HG02840 (cell line): ENCODE data around the gene CCSER1.
"Not testable (repeated sequence)": the region's sequence is repeated elsewhere in the genome, so short reads cannot be mapped to it uniquely, and the experiment has no call there.

ENCODE experiments used
- ATAC-seq: cut with Tn5 transposase; IDR thresholded peaks from one replicate; pipeline ENCODE4 v1.9.1; 2021; ENCODE audit warnings: mild to moderate bottlenecking, moderate library complexity, moderate number of reproducible peaks; ENCODE audit not compliant: unreplicated experiment, low FRiP score

Gene CCSER1

DNA sequence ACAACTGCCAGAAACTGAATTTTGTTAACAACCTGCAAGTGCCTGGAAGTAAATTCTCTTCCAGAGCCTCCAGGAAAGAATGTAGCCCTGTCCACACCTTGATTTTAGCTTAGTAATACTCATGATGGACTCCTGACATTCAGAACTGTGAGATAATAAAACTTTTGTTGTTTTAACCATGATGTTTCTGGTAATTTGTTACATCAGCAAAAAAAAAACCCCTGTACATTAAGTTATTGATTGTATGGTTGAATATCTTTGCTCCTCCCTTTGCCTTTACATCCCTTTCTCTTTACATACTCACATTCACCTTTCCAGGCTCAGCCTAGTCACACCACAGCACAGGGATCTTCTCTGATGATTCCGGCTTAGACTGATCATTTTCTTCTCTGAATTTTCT, 1294.8 kb downstream of the CCSER1 start:
- no peak for ATAC-seq

DNA sequence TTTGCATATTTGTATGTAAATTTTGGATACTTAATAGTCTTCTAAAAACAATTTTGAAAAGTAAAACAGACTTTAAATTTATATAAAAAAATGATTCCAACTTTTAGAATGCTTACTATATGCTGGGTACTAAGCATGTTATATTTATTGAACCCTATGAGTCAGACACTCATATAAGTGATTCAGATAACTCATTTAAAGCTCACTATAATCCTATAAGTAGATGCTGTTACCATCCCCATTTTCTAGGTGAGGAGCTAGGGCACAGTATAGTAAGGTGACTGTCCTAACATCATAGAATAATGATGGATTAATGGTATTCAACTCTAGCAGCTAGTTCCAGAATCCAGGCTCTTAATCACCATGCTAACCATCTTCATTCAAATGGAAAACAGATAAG, 1299.5 kb downstream of the CCSER1 start:
- ATAC-seq = no peak

DNA sequence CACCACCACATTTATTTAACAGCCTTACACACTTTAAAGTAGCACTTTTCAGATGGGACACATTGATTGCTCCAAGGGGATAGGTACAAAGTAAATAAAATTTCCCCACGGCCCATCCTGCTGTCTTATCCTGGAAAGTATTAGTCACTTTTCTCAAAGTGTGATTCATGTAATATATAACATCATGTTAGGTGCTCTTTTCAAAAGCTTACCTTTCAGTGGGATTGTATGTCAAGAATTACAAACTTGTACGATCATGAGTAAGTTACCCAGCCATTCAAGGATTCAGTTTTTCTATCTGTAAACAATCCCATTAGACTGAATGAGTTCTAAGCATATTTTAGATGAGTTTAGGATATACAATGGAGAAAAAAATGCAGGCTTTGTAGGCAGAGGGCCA, 1300.0 kb downstream of the CCSER1 start:
- ATAC-seq = no peak

DNA sequence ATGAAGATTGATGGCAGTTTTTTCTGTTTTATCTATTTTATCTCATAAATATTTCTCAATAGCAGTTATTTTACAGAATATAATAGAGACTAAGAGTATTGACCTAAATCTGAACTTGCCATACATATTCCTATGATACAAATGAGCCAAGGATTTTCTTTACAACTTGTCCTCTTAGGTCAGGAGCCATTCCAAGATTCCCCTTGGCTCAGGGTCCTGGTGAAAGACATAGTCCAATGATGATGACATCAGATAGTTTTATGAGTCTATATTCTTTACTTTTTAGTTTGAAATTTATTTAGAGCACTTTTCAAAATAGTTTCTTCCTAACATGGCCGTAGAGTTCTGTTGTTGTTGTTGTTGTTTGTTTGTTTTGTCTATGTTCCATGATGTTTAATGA, 1307.4 kb downstream of the CCSER1 start:
- ATAC-seq = no peak

DNA sequence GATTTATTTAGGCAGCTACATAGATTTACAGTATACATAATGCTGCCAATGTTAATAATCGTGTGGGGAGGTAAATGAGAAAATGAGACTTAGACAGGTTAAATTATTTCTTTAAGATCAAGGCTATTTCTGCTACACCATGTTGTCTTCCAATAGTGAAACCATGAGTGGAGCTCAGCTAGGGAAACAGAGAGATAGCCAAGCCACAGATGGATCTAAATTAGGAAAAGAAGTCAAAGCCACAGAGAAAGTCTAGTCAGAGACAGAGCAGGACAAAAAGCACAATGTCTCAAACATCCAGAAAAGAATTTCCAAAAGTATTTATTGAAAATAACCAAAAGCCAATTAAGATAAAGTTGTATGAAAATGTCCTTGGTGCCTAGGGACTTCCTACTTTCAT, 1309.4 kb downstream of the CCSER1 start:
- ATAC-seq = no peak

DNA sequence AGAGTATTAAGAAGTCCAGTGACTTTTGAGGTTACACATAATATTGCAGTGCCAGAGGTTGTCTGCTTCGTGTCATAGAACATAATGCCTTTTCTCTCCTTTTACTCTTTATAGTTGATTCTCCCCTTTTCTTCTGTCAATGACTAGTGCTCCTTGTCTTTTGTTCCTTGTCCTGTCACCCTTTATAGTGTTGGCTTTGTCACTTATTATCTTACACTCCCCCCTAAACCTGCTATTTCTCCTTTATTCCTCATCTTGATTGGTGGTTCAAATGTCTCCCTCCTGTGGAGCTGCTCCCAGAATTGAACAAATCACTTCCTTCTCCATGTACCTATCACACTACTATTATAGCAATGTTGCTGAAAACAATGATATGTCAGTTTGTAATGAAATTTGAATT, 1320.0 kb downstream of the CCSER1 start:
- ATAC-seq = no peak

DNA sequence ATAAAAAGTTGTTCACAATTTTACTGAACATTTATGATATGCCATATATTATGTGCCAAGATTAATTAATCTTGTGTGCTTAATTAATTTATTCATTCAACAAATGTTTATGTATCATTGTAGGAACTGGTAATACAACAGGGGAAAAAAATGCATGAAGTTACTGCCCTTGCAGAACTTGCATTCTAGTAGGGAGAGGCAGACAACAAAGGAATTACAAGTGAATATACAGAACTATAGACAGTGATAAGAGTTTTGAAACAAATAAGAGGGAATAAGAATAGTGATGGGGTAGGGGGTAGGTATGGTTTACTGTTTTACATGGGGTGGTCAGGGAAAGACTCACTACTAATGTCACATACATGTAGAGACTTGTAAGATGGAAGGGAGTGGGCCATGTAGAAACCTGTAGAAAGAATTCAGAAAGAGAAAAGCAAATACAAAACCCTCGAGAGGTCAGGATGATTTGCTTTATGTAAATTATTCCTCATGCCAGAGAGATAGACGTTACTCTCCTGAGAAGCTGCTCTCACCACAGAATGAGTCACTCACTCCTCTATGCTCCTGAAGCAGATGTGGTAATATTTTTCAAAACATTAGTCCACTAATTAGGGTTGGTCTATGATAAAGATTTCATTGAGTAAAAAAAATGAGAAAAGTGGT, 1321.6 kb downstream of the CCSER1 start:
- ATAC-seq = no peak

DNA sequence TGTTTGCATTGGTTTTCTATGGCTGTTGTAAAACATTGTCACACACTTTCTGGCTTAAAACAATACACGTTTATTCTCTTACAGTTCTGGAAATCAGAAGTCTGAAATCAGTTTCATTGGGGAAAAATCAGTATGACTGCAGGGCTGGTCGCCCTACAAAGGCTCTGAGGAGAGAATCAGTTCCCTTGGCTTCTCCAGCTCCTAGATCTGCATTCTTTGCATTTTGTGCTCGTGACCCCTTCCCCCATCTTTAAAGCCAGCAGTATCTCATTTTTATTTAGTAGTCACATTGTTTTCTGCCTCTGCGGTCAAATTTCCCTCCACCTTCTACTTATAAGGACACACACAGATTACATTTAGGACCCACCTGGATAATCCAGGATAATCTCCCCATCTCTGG, 1326.9 kb downstream of the CCSER1 start:
- ATAC-seq = no peak

DNA sequence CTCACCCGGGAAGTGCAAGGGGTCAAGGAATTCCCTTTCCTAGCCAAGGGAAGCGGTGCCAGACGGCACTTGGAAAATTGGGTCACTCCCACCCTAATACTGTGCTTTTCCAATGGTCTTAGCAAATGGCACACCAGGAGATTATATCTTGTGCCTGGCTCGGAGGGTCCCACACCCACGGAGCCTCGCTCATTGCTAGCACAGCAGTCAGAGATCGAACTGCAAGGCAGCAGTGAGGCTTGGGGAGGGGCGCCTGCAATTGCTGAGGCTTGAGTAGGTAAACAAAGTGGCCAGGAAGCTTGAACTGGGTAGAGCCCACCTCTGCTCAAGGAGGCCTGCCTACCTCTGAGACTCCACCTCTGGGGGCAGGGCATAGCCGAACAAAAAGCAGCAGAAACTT, 1335.4 kb downstream of the CCSER1 start:
- not testable (repeated sequence) for ATAC-seq

DNA sequence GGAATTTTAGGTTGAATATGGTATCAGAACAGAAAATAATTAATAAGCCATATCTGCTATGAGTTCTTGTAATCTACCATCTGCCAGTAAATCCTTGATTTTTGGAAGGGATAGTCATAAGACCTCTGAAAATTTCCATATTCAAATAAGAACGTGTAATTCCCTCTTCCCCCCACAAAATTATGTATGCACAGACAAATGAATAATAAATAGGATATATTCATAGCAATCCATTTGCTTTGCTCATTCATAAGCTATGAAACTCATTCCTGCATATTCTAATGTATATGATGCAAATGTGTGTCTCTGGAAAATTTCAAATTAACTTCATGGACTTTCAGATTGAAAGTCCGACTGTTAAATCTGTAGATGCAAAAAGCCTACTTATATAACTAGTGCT, 1343.5 kb downstream of the CCSER1 start:
- no peak for ATAC-seq

DNA sequence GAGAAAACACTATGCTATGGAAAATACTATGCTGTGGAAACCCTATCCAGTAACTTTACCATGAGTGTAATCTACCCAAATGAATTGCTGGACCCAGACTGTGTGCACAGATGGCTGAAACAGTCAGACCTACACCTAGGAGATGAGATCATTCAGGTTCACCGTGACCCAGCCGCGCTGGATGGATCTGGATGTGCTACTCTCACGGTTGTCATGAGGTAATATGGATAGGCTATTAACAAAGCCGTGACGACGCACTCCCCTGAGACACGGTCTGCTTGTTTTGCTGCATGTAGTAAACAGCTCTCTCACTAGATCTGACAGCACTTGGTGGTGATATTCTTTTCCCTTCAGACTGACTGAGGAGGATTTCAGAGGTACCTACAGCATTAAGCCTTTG, 1344.1 kb downstream of the CCSER1 start:
- ATAC-seq = no peak

DNA sequence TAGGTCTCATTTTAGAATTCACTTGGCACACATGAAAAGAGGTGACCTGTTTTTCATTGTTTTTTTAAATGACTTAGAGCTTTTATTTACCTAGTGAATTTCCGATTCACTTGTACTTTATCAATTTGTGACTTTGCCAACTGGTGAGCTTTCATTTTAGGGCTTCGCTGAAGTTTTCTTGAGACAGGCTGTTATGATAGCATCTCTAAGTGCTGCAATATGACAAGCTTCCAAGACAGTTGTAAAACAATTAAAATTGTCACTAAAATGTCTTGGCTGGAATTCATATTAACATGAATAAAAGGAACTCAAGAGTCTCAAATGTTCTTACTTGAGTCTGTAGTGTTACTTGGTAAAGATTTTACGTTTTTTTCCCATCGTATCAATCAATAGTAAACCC, 1344.9 kb downstream of the CCSER1 start:
- no peak for ATAC-seq

DNA sequence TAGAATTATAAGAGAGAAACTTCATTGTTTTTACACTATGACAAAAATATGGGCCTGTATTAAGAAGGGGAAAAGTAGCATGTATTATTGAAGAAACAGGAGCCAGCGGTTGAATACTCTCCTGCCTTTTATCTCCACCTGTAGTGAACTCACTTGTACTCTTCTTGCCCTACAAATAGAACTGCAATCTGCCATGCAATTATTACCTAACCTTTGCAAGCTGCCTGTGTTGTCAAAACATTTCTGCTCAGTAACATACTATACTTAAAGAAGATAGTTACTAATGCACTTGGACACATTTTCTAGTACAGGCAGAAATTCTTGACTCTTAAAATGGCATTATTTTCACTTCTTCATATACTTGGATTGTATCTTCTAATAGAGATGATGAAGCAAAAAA, 1358.2 kb downstream of the CCSER1 start:
- no peak for ATAC-seq

DNA sequence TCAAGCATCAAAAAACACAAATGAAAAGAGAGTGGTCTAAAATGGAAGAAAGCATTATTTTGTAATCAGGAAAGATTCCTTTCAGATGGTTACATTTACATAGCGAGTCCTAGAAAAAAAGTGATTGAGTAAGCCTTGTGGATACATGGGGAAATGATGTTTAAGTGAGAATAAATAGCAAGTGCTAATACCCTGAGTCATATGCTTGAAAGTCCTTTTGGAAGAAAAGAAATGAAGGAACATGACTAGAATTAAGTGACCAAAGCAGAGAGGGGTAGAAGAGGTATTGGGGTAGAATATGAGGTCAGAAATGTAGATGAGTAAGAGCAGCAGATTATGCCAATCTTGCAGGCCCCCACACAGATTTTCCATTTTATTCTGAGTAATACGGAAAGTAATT, 1361.8 kb downstream of the CCSER1 start:
- ATAC-seq = no peak

DNA sequence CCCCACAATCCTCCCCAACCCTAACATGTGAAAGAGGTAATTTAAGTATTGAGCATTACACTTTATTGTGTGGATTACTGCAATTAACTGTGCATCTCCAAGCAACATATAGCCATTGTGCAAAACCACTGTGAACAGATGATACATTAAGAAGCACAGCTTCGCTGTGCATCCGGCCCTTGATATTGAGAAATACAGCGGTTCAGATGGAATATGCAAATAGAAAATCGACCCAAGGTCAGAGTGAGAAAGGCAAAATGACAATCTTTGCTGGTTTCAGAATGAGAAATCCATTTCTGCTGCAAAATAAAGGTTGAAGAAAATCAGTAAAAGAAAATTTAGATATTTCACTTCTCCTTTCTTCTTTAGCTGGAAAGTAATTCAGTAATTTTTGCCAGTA, 1370.7 kb downstream of the CCSER1 start:
- no peak for ATAC-seq

DNA sequence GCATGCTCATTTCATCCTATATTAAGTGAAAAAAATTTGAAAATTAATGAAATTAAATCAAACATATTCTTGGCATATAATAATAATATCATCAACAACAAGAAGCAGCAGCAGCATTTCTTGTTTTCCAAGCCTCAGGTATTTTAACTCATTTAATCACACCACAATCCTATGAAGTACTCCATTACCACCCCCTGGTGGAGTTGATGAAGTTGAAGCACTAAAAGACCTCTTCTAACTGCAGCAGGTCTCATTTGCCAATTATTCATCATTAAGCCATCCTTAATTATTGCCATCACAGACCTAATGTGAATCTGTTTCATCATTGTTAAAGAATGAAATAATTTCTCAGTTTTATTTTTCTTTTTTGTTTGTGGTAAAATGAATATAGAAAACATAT, 1375.2 kb downstream of the CCSER1 start:
- ATAC-seq = no peak

DNA sequence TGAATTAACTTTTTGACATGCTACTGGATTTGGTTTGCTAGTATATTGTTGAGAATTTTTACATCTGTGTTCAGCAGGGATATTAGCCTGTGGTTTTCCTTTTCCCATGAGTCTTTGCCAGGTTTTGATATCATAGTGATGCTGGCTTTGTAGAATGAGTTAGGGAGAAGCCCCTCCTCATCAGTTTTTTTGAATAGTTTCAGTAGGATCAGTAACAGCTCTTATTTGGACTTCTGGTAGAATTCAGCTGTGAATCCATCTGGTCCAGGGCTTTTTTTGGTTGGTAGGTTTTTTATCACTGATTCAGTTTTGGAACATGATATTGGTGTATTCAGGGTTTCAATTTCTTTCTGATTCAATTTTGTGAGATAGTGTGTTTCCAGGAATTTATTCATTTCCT, 1386.1 kb downstream of the CCSER1 start:
- ATAC-seq = no peak

DNA sequence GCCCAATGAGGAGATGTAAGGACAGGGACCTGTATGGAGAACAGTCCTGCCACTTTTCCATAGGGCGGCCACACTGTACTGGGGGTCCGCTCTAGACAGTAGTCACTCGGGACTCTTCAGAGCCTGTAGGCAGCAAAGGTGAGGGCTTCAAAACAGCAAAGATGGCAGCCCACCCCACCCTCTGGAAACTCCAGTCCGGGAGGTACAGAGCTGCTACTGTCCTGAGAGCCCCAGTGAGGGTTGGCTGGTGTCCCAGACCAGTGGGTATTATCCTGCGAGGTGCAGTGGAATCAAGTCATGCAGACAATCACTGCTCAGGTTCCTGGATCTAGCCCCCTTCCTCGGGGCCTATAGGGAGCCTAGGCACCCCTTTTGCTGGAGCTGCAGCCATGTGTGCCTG, 1392.0 kb downstream of the CCSER1 start:
- ATAC-seq = no peak

DNA sequence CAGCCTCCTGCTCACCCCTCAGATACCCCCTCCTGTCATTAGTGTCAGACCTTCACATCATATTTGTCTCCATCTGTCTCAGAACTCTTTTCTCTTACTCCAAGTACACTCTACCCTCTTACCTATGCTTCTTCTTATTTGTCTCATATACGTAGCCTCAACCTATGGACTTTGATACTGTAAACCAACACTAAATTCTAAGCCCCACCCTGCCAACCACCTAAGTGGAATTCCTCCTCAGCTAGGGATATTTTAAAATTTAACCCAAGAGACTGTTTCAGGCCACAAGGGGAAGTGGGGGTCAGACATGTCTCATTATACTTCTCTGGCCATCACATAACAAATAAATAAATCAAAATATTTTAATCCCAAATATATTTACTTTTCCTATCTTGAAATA, 1398.4 kb downstream of the CCSER1 start:
- no peak for ATAC-seq

DNA sequence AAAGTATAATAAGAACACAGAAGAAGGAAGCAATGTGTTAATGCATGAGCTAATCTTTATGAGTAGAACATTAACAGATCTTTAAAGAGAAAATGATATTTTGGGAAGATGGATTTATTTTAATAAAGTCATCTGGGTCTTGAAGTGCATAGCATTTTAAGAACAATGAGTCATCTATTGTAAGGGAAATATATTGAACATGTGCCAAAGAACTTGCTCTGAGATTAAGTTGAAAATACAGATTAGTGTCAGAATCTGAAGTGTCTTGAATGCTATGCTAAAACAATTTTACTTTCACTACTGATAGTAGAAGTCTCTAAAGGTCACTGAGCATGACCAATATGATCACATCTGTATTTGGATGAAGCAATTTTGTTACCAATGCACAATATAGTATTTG, 1399.9 kb downstream of the CCSER1 start:
- no peak for ATAC-seq

DNA sequence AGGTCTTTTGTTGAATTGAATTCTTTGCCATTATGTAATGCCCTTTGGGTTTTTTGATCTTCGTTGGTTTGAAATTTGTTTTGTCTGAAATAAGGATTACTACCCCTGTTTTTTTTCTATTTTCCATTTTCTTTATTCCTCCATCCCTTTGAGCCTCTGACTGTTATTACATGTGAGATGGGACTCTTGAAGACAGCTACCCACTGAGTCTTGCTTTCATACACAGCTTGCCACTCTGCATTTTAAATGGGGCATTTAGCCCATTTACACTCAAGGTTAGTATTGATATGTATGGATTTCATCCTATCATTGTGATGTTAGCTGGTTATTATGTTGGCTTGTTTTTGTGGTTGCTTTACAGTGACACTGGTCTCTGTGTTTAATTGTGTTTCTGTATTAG, 1440.4 kb downstream of the CCSER1 start:
- no peak for ATAC-seq

DNA sequence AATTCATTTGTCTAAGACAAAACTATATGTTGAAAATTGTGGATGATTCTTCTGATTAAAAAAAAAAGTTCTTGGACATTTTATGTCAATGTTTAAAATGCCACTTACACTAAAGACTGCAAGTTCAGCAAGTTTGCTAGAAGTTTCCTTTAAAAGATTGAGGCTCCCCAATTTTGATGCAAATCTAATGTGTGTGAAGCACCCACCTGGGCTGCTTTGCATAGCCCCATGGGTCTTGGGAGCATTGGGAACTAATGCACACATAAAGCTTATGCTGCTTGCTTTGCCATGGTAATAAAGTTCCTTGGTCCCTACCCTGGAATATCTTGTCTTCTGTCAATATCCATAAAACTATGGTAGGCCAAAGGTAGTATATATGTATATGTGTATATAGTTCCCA, 1450.7 kb downstream of the CCSER1 start:
- no peak for ATAC-seq

DNA sequence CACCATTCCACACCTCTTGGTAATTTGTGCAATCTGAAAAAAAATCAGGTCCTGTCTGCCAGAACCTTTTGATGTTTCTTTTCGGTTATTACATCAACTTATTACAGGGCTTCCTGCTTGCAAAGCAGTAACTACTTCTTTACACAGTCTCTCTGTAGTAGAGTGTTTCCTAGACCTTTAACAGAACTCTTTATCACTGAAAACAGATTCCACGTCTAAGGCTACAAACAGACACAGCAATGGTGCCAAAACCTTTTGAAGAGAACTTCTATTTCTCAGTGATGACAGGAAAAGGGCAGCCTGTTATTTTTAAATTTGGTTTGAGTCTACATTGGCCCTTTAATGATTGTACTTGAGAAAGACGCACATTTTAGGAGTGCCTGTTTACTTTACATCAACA, 1463.1 kb downstream of the CCSER1 start:
- ATAC-seq = no peak
